NCI-H446 (cell line): ENCODE measurements around the gene ITGA2.
"Not testable (repeated sequence)": the region's sequence is repeated elsewhere in the genome, so short reads cannot be mapped to it uniquely, and the experiment has no call there.

ENCODE experiments used
- DNase-seq, 2 experiments: peaks; one replicate each; lab custom pipeline; 2025; lab: John Stamatoyannopoulos, UW

The ITGA2 gene

DNA sequence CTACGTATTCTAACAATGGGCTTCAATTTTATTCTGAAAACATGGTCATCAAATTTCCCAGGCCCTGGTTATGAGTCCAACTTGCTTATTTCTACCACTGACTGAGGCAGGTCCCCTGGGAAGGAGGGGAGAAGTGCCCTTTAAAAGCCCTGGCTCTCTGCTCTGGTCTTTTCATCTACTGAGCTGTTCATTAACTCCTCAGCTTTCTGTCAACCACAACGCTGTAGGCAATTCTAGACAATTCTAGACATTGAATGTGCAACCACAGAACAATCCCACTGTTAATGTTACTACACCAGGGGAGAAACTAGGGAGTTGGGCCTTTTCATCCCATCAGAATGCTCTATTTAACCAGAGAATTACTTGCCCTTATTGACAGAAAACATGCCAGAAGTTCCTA is 110.4 kb downstream of the ITGA2 start:
- DNase-seq = no peak

DNA sequence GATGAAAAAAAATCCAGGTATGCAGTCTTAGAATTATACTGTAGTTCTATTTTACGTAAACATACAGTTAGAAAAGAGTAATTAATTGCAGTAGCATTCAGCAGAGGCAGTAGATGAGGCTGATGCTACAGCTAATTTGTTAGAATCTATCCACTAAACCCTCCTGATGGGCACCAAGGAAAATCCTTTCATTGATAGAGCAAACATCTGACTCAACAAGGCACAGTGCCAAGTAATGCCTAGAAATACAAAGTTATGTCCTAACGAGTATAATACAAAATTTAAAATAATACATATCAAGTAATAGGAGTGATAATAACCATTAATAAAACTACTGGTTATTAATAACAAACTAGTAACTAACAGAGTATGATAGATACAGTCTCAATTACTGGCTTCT is 111.5 kb downstream of the ITGA2 start:
- DNase-seq = no peak

DNA sequence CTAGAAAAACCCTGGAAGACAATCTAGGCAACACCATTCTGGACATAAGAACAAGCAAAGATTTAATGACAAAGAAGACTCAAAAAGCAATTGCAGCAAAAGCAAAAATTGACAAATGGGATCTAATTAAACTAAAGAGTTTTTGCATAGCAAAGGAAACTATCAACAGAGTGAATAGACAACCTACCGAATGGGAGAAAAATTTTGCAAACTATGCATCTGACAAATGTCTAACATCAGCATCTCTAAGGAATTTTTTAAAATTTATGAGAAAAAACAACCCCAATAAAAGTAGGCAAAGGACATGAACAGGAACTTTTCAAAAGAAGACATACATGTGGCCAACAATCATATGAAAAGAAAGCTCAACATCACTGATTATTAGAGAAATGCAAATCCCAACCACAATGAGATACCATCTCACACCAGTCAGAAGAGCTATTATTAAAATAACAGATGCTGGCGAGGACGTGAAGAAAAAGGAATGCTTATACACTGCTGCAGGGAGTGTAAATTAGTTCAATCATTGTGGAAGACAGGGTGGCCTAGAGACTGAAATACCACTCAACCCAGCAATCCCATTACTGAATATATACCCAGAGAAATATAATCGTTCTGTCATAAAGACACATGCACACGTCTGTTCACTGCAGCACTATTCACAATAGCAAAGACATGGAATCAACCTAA is 116.6 kb downstream of the ITGA2 start:
- no peak for DNase-seq

DNA sequence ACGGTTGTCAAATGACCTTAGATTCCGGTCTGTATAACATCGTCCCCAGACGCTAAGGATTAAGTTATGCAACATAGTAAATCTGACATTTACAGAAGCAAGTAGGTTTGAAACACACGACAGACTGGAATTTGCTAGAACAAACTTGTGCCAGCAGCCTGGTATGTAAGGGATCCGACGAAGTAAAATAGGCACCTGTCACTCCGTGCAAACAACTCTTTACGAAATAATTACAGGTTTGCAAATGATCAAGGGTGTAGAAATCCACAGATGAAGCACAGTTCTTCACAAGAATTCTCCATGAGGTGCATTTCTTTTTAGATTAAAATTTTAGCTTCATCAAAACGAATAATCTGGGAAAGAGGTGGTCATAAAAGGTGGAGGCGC is 119.9 kb downstream of the ITGA2 start:
- DNase-seq = no peak

DNA sequence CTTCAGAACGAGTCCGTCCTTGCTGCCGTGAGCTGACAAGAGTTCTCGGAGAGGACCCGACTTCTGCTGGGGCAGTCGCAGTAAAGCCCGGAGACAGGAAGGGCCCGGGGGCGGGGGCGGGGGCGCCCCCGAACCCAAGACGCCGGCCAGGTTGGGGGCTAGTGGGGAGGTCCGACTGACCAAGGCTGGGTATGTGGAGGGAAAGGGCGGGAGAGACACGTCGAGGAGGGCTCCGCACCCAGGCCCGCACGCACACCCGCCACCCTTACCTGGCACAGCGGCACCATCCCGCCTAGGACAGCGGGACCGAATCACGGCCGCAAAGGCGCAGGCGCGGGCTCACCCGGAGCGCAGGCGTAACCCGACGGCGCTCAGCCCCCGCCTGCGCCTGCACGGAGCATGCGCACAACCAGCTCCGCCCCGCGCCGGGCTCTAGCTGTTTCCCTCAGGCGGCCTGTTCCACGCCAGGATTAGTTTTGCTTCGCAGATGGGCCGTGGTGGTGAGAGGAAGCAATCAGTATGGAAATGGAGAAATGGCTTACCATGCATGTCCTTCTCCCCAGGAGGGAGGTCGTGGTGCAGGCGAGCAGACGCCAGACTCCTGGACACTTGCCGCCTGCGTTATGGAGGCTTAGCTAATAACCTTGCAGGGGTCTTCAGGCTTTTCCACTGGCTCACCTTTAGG is 120.4 kb downstream of the ITGA2 start, which contains the start of gene MOCS2:
Gene MOCS2 (minus strand): TSS at position 315 of the 685 bp plus-strand sequence. CDS start 2,583 bp downstream, outside the sequence.
- peak; percentile 73 to 94 for DNase-seq

DNA sequence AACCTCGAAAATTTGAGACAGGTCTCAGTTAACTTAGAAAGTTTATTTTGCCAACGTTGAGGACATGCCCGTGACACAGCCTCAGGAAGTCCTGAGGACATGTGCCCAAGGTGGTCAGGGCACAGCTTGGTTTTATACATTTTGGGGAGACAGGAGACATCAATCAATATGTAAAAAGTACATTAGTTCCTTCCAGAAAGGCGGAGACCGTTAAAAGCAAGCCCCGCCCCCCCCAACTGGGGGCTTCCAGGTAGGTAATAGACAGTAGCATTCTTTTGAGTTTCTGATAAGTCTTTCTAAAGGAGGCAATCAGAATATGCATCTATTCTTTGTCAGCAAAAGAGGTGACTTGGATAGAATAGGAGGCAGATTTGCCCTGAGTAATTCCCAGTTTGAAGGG is 121.0 kb downstream of the ITGA2 start:
- peak in 1 of 2 experiments; percentile 2 for DNase-seq

DNA sequence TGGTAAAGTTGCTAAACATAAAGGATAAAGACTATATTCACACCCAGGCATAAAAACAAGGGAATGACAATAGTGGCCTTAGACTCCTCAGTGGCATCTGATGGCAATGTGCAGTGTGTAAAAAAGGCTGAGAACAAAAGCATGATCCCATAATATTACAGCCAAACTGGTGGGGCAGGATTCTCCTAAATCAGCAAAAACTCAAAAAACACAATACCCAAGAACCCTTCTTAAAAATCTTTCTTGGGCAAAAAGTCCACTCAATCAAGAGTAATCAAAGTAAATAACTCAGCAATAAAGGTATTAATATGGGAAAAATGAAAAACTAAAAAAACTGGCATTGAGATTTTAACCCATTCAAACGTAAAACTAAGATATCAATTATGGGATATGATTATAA is 122.0 kb downstream of the ITGA2 start:
- no peak for DNase-seq

DNA sequence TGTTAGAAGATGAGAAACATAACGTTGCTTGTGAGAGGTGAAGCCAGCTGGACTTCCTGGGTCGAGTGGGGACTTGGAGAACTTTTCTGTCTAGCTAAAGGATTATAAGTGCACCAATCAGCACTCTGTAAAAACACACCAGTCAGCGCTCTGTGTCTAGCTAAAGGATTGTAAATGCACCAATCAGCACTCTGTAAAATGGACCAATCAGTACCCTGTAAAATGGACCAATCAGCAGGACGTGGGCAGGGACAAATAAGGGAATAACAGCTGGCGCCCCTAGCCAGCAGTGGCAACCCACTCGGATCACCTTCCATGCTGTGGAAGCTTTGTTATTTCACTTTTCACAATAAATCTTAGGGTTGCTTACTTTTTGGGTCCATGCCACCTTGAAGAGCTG is 123.2 kb downstream of the ITGA2 start:
- DNase-seq = not testable (repeated sequence)

DNA sequence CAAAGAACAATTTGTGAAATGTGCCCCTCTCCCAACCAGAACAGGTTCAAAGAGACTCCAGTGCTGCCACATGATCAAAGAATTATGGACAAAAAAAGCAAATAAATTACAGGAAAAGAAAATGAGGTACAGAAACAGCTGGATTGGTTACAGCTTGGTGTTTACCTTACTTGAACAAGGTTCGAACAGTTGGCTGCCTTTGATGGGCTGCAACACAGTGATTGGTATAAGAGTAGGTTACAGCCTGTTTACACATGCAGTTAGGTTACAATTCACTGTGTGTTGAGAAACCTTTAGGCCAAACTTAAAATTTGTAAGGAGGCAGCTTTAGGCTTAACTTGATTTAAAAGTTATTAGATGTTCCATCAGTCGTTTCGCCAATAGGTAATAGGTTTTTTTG is 123.8 kb downstream of the ITGA2 start:
- DNase-seq = no peak

DNA sequence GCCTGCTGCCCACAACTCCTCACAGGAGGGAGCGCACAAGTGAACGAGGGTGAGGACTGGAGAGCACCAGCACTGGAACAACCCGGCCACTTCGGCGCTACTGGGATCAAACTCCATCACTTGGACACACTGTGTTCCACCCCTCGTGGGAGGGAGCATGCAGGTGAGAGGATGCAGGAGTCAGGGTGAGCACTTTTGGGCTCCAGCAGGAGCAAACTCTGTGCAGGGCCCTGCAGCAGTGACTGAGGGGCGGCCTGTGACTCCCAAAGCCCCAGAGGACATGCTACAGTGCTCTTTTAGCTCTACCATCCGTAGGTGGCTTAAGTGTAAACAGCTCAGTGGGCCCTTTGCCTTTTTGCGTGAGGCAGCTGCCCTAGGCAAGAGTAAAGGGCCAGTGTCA is 124.8 kb downstream of the ITGA2 start:
- no peak for DNase-seq

DNA sequence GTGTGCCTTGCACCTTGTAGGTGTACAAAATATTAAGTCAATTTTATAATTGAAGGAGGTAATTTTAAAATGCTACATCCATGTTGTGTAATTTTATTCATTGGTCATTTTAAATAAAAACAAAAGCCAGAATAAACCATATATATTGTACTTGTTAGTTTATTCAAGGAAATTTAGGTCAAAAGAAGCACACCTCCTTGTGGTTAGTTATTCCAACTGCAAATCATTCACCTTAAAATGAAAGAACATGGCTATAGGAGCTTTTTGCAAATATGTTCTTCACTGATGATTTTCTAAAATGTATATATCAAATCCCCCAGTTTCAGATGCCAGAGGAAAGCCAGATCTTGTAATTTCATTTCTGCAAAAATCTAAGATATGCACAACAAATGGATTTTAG is 125.8 kb downstream of the ITGA2 start:
- no peak for DNase-seq

DNA sequence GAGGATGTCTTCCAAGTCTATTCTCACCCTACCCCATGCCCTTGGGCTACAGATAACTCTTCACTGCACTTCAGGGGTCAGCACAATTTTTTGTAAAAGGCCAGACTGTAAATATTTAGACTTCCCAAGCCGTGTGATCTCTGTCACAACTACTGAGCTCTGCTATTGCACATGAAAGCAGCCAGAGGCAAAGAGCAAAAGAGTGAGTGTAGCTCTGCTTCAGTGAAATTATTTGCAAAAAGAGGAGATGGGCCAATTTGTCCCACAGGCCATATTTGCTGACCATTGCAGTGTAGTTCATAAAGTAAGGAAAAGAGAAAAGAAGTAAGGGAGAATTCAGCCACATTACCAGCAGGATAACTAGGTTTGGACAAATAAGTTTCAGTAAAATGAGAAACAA is 127.4 kb downstream of the ITGA2 start:
- DNase-seq = no peak

DNA sequence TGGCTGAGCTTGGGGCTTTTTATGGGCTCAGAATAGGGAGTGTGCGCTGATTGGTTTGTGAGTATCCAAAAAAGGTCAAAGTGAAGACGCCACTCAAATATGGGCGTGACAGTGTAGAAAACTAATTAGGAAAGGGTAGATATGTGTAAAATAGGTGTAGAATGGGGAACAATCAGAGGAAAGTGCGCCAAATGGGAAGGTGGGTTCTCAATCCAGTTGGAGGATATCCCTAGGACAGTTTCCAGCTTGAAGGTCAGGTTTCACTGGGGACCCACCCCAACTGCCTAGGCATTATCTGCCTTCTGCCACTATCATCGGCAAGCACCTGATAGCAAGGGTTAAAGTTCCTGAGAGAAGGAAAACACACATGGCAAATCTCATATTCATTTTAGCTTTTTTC is 129.7 kb downstream of the ITGA2 start:
- DNase-seq = no peak

DNA sequence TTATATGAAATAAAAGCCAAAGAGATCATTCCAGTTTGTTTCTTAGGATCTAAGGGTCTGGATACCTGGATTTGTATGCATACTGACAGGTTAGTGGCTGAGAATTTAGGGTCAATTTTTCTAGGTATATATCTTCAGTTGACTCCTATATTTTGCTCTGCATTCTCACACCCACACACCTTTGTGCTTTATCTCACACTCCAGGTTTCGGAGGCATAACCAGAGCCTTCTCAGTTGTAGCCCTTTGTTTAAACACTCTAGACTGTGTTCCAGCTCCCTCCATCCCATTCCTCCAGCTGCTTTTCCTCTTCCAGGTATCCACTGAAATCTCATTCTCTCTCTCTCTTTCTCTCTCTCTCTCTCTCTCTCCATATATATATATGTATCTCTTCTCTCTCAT is 131.0 kb downstream of the ITGA2 start:
- DNase-seq = no peak

DNA sequence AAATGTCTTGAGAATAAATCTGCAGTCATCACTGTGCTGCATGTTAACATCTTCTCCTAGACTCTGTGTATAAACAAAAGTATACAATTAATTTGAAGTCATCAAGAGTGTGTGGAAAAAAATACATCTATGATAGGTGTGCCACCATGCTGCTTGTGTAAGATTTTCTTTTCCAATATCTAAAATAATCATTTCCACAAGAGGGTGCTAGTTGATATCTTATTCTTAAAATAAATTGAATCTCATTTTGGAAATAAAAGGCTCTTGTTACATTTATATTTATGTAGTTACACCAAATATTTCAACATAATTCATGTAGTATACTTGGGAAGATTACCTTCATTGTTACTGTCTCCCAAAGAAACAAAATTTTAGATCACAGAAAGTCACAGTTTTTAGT is 134.6 kb downstream of the ITGA2 start:
- DNase-seq = no peak

DNA sequence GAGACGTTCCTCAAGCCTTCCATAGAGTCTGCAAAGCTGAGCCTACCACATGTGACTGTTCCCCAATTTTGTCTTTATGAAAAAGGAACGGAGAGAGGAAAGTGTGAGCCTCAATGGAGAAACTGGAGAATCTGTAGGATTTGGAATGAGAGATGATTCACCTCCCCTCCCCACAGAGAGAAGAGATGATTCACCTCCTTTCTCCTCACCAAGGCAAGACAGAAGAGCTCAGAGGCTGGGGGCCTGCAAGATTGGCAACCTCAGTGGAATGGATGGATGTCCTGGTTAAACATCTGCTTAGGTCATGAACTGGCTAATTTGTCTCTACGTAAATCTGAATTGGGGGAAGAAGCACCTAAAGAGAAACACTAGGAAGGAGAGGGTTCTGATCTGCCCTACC is 137.4 kb downstream of the ITGA2 start:
- no peak for DNase-seq

DNA sequence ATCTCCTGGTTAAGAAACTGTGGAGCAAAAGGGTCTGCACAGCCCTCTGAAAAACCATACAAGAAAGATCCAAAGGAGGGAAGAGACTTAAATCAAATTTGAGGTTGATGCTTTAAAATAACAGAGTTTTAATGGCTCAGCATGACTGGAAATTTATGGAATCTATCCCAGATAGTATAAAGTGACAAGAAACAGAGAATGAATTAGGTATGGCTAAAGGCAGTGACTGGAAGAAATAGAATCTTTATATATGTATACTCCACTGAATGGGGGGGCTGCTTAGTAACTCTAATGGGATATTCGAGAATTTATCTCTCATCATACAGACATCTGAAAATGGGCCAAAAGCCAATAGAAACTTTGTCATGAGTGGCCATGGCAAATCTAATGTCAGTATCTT is 138.0 kb downstream of the ITGA2 start:
- no peak for DNase-seq

DNA sequence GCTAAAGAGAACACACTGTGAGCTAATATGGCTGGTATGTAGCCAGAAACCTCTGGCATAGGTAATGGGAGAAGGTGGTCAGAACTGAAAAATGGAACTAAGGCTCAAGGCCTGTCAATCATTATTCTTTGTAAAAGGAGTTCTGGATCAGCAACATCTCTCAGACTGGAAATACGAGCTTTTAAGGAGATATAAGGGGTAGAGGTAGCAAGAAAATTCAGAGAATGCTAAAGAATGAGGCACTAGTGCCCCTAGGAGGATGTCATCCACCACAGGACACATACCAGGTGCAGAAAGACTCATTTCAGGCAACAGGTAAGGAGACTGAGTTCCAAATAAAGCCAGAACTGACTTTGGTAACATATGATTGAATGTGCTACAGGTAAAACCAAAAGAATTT is 139.3 kb downstream of the ITGA2 start:
- no peak for DNase-seq

DNA sequence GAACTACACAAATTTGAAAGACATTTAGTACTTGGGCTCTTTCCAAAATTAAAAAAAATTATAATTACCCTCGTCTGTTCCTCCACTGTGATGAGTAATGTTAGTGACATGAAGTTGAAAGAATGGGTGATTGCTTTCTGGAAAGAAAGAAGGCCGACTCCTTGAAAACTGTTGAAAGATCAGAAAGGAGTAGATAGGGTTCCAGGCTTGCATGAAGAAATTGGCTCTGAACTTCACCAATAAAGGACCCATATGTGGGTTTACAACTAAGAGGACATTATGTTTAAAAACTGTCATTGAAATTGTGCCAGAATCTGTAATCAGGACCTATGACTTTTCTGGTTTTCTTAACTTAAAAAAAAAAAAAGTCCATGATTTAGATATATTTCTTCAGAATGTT is 141.1 kb downstream of the ITGA2 start:
- no peak for DNase-seq

DNA sequence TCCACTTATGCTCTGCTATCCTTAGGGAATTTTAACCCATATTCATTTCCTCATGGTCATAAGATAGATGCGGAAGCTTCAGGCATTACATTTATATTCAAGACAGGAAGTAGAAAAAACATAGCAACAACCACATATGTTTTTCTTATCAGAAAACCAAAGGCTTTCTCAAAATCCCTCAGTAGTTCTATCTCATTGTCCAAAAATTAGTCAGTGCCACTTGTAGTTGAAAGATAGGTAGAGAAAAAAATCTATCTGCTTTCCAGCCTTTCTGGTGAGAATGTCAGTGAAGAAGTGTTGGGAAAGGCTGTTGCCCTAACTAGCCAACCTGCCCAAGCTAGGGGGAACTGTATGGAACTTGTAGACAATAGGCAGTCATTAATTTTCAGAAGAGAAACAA is 143.9 kb downstream of the ITGA2 start:
- DNase-seq = no peak
